Endothelial cell (in vitro differentiated cells): ENCODE measurements around the gene EMILIN1. TPM values are rescaled to one million over a fixed set of nuclear protein-coding genes. Genes with fewer than 3 reads are reported as not detected.

Experiments
- DNase-seq: peaks from one replicate; pipeline ENCODE4 v3.0.0; 2021; ENCODE audit warnings: low spot score
- H3K27ac Mint-ChIP-seq: one replicate; pipeline ENCODE4 v1.8.0; 2021; ENCODE audit warnings: mixed read lengths, inconsistent platforms; ENCODE audit not compliant: unreplicated experiment
- H3K27me3 Mint-ChIP-seq: one replicate; pipeline ENCODE4 v1.8.0; 2021; ENCODE audit warnings: mild to moderate bottlenecking, moderate library complexity, mixed read lengths, inconsistent platforms; ENCODE audit not compliant: unreplicated experiment
- H3K36me3 Mint-ChIP-seq: one replicate; pipeline ENCODE4 v1.8.0; 2021; ENCODE audit warnings: mild to moderate bottlenecking, low read depth, mixed read lengths, inconsistent platforms; ENCODE audit not compliant: unreplicated experiment
- H3K4me1 Mint-ChIP-seq: one replicate; pipeline ENCODE4 v1.8.0; 2021; ENCODE audit warnings: mild to moderate bottlenecking, mixed read lengths, inconsistent platforms; ENCODE audit not compliant: unreplicated experiment
- H3K4me3 Mint-ChIP-seq: one replicate; pipeline ENCODE4 v1.8.0; 2021; ENCODE audit warnings: mild to moderate bottlenecking, mixed read lengths, inconsistent platforms; ENCODE audit not compliant: unreplicated experiment
- H3K9me3 Mint-ChIP-seq: one replicate; pipeline ENCODE4 v1.8.0; 2021; ENCODE audit warnings: mixed read lengths, inconsistent platforms; ENCODE audit not compliant: unreplicated experiment
- CTCF ChIP-seq: fragments of 200-600 bp; sonication (generic); IDR thresholded peaks from one replicate; pipeline ENCODE4 v1.5.0; 2021; ENCODE audit warnings: antibody characterized with exemption; ENCODE audit not compliant: unreplicated experiment
- total RNA-seq: library from RNA; stranded (reverse); fragmentation: NEBNext Ultra II Directional; extraction: Animal tissue kit (Norgen Biotek cat#: 25700); gene quantifications from one replicate; pipeline ENCODE4 v1.2.1, GENCODE V29; 2021; ENCODE audit not compliant: unreplicated experiment

The EMILIN1 gene
- total RNA-seq, 1 donor from 2014 or later = 2.1 TPM

GRCh38 chr2:27096748-27097297 is 18.4 kb downstream of the EMILIN1 start:
- no peak for DNase-seq
- H3K36me3 Mint-ChIP-seq = no peaks in the 10 kb centered on the region
- TF ChIP-seq CTCF = no peak
- peaks cover 11% of the 10 kb centered on the region for H3K27me3 Mint-ChIP-seq
- peaks cover 14% of the 10 kb centered on the region for H3K4me1 Mint-ChIP-seq
- no peaks in the 10 kb centered on the region for H3K9me3 Mint-ChIP-seq
- no peak overlapping the region for H3K4me3 Mint-ChIP-seq
- H3K27ac Mint-ChIP-seq = peak overlapping the region; percentile 36

- Mint-ChIP-seq H3K27me3 (peaks cover 11% of the 10 kb centered on the region), H3K4me3 (no peak overlapping the region), H3K9me3 (no peaks in the 10 kb centered on the region), H3K27ac (no peak overlapping the region), H3K4me1 (peaks cover 9% of the 10 kb centered on the region), H3K36me3 (no peaks in the 10 kb centered on the region)
- no peak for DNase-seq
- TF ChIP-seq CTCF = no peak
These were observed 18.9 kb downstream of the EMILIN1 start for GRCh38 chr2:27097341-27097740.

GRCh38 chr2:27099334-27099955 is 21.0 kb downstream of the EMILIN1 start:
- H3K27ac Mint-ChIP-seq = no peak overlapping the region

GRCh38 chr2:27100036-27100435 is 21.6 kb downstream of the EMILIN1 start:
- no peaks in the 10 kb centered on the region for H3K9me3 Mint-ChIP-seq
- no peak for DNase-seq
- no peak overlapping the region for H3K4me3 Mint-ChIP-seq
- no peaks in the 10 kb centered on the region for H3K36me3 Mint-ChIP-seq
- TF ChIP-seq CTCF = no peak
- peaks cover 9% of the 10 kb centered on the region for H3K27me3 Mint-ChIP-seq
- H3K4me1 Mint-ChIP-seq = peaks cover 4% of the 10 kb centered on the region
- no peak overlapping the region for H3K27ac Mint-ChIP-seq

More at GRCh38 chr2:27099334-27099955, 21.0 kb downstream of the EMILIN1 start:
- Mint-ChIP-seq H3K4me3 (no peak overlapping the region), H3K27me3 (peaks cover 9% of the 10 kb centered on the region), H3K36me3 (no peaks in the 10 kb centered on the region), H3K4me1 (peaks cover 4% of the 10 kb centered on the region), H3K9me3 (no peaks in the 10 kb centered on the region)
- TF ChIP-seq CTCF = no peak
- no peak for DNase-seq

GRCh38 chr2:27102329-27102728 is 23.9 kb downstream of the EMILIN1 start:
- no peaks in the 10 kb centered on the region for H3K36me3 Mint-ChIP-seq
- no peaks in the 10 kb centered on the region for H3K9me3 Mint-ChIP-seq
- no peak for TF ChIP-seq CTCF
- no peak overlapping the region for H3K27ac Mint-ChIP-seq
- no peaks in the 10 kb centered on the region for H3K4me1 Mint-ChIP-seq
- peaks cover 4% of the 10 kb centered on the region for H3K27me3 Mint-ChIP-seq
- DNase-seq = no peak
- H3K4me3 Mint-ChIP-seq = no peak overlapping the region
